GM18511 (cell line): ENCODE measurements around the gene SYT12.
"Not testable (repeated sequence)": the region's sequence is repeated elsewhere in the genome, so short reads cannot be mapped to it uniquely, and the experiment has no call there.

Experiments used
- ATAC-seq: cut with Tn5 transposase; IDR thresholded peaks from one replicate; pipeline ENCODE4 v1.9.1; 2021; ENCODE audit warnings: mild to moderate bottlenecking, moderate library complexity; ENCODE audit not compliant: unreplicated experiment

Gene SYT12

GRCh38 chr11:67022961-67023956, at the start of gene SYT12:
SYT12 (plus strand) TSS chr11:67023134; CDS start chr11:67030145, 7,011 bp downstream.
- ATAC-seq, result no peak

- no peak for ATAC-seq
These were observed 48.9 kb upstream of the SYT12 start for GRCh38 chr11:66973956-66974580.

GRCh38 chr11:66974724-66975404, 48.1 kb upstream of the SYT12 start, which contains the start of gene C11orf86:
C11orf86 (plus strand) TSS chr11:66975304; CDS start chr11:66975363, 59 bp downstream.
- no peak for ATAC-seq

- ATAC-seq, result no peak
These were observed 47.4 kb upstream of the SYT12 start for GRCh38 chr11:66975405-66976027.

GRCh38 chr11:66976028-66976467, 46.9 kb upstream of the SYT12 start:
- ATAC-seq, result no peak

GRCh38 chr11:66976925-66977324, 46.0 kb upstream of the SYT12 start:
- no peak for ATAC-seq

- ATAC-seq, result no peak
These were observed 44.7 kb upstream of the SYT12 start for GRCh38 chr11:66978229-66978628.

- ATAC-seq, result no peak
These were observed 44.2 kb upstream of the SYT12 start for GRCh38 chr11:66978717-66979116.

- no peak for ATAC-seq
These were observed 43.5 kb upstream of the SYT12 start for GRCh38 chr11:66979336-66979980.

GRCh38 chr11:66981976-66982578, 40.9 kb upstream of the SYT12 start:
- no peak for ATAC-seq

GRCh38 chr11:66983275-66983924, 39.5 kb upstream of the SYT12 start:
- ATAC-seq, result no peak

GRCh38 chr11:66985508-66986177, 37.3 kb upstream of the SYT12 start:
- ATAC-seq, result no peak

GRCh38 chr11:66986178-66986545, 36.8 kb upstream of the SYT12 start:
- no peak for ATAC-seq

GRCh38 chr11:66987158-66987620, 35.7 kb upstream of the SYT12 start:
- no peak for ATAC-seq

GRCh38 chr11:66987924-66988637, 34.9 kb upstream of the SYT12 start:
- no peak for ATAC-seq

GRCh38 chr11:66988741-66989140, 34.2 kb upstream of the SYT12 start:
- not testable (repeated sequence) for ATAC-seq

GRCh38 chr11:66989360-66989759, 33.6 kb upstream of the SYT12 start:
- not testable (repeated sequence) for ATAC-seq

GRCh38 chr11:66992041-66992440, 30.9 kb upstream of the SYT12 start:
- no peak for ATAC-seq
